AG08395 (cell line): ENCODE data around the gene PRR22.
A peak's percentile ranks its signal among the peaks of the same experiment; 100 is the strongest.

ENCODE experiments used
- DNase-seq: peaks from one replicate; pipeline ENCODE4 v3.0.0; 2012; ENCODE audit warnings: mixed read lengths, low spot score

Gene PRR22

GRCh38 chr19:5814123-5814851, 29.7 kb upstream of the PRR22 start:
- no peak for DNase-seq

- DNase-seq: no peak
These were observed 26.6 kb upstream of the PRR22 start for GRCh38 chr19:5811117-5811516.

GRCh38 chr19:5809469-5809868, 24.9 kb upstream of the PRR22 start:
- no peak for DNase-seq

GRCh38 chr19:5809053-5809452, 24.5 kb upstream of the PRR22 start:
- no peak for DNase-seq

- DNase-seq: no peak
These were observed 23.7 kb upstream of the PRR22 start for GRCh38 chr19:5808120-5808816.

GRCh38 chr19:5806905-5807304, 22.4 kb upstream of the PRR22 start:
- DNase-seq: no peak

GRCh38 chr19:5806133-5806489, 21.6 kb upstream of the PRR22 start:
- DNase-seq: no peak

GRCh38 chr19:5805462-5806132, 21.1 kb upstream of the PRR22 start:
- peak; percentile 65 for DNase-seq

GRCh38 chr19:5804516-5805461, 20.2 kb upstream of the PRR22 start, which contains the start of gene NRTN:
Gene NRTN (plus strand): TSS chr19:5805067. CDS start chr19:5824166, 19,099 bp downstream.
- DNase-seq: no peak

GRCh38 chr19:5803752-5804515, 19.4 kb upstream of the PRR22 start:
- DNase-seq: peak; percentile 96

GRCh38 chr19:5803441-5803751, 18.9 kb upstream of the PRR22 start:
- DNase-seq: no peak

- no peak for DNase-seq
These were observed 17.5 kb upstream of the PRR22 start for GRCh38 chr19:5801796-5802619.

- DNase-seq: no peak
These were observed 16.1 kb upstream of the PRR22 start for GRCh38 chr19:5800361-5801270.

- no peak for DNase-seq
These were observed 15.0 kb upstream of the PRR22 start for GRCh38 chr19:5799247-5800241.

GRCh38 chr19:5798244-5798643, 13.7 kb upstream of the PRR22 start:
- no peak for DNase-seq

GRCh38 chr19:5795382-5795919, 10.9 kb upstream of the PRR22 start:
- no peak for DNase-seq

GRCh38 chr19:5793188-5793587, 8.6 kb upstream of the PRR22 start:
- no peak for DNase-seq

GRCh38 chr19:5792224-5792623, 7.7 kb upstream of the PRR22 start:
- DNase-seq: no peak
